Neuronal stem cell (in vitro differentiated cells): ENCODE results near the gene BAZ2B.

ENCODE experiments used
- DNase-seq: peaks from one replicate; pipeline ENCODE4 v3.0.0-alpha.2; 2013; ENCODE audit warnings: low spot score
- H2AFZ ChIP-seq: one replicate; pipeline ENCODE4 v1.6.1; 2013; ENCODE audit warnings: mild to moderate bottlenecking, low read length, inconsistent platforms
- H2AK5ac ChIP-seq: 2 replicates; pipeline ENCODE4 v1.6.1; 2013; ENCODE audit warnings: low read depth, mild to moderate bottlenecking, inconsistent platforms, low read length, moderate library complexity, mixed read lengths
- H2BK120ac ChIP-seq: 2 replicates; pipeline ENCODE4 v1.6.1; 2013; ENCODE audit warnings: low read depth, mild to moderate bottlenecking, inconsistent platforms, low read length, moderate library complexity, mixed read lengths
- H2BK12ac ChIP-seq: one replicate; pipeline ENCODE4 v1.6.1; 2013; ENCODE audit warnings: low read length, inconsistent platforms
- H2BK15ac ChIP-seq: 2 replicates; pipeline ENCODE4 v1.6.1; 2013; ENCODE audit warnings: mild to moderate bottlenecking, low read length, inconsistent platforms, mixed read lengths
- H2BK5ac ChIP-seq: one replicate; pipeline ENCODE4 v1.6.1; 2013; ENCODE audit warnings: inconsistent platforms, mild to moderate bottlenecking, low read length, moderate library complexity
- H3K14ac ChIP-seq: one replicate; pipeline ENCODE4 v1.6.1; 2013; ENCODE audit warnings: low read length, inconsistent platforms
- H3K18ac ChIP-seq: 2 replicates; pipeline ENCODE4 v1.6.1; 2013; ENCODE audit warnings: low read length, inconsistent platforms
- H3K23ac ChIP-seq: 2 replicates; pipeline ENCODE4 v1.6.1; 2013; ENCODE audit warnings: low read depth, mild to moderate bottlenecking, mixed read lengths, low read length, inconsistent platforms; ENCODE audit not compliant: poor library complexity
- H3K27ac ChIP-seq: replicated peaks from 3 replicates; pipeline ENCODE4 v1.5.1; 2013; ENCODE audit warnings: low read length, inconsistent platforms
- H3K27me3 ChIP-seq, 3 experiments: 2 replicates each; pipeline ENCODE4 v1.6.1; 2013; ENCODE audit warnings: low read length in 3 of 3, mild to moderate bottlenecking in 2 of 3, inconsistent platforms in 1 of 3, low read depth in 1 of 3, mixed read lengths in 1 of 3, moderate library complexity in 1 of 3; ENCODE audit not compliant: control insufficient read depth in 3 of 3, insufficient read depth in 3 of 3
- H3K36me3 ChIP-seq, 2 donors: replicated peaks in 1 of 2; 2 replicates each; pipeline ENCODE4 v1.6.1; 2013; ENCODE audit warnings: low read length in 2 of 2; ENCODE audit not compliant: control insufficient read depth in 2 of 2, insufficient read depth in 2 of 2
- H3K4ac ChIP-seq: 2 replicates; pipeline ENCODE4 v1.6.1; 2013; ENCODE audit warnings: inconsistent platforms, mild to moderate bottlenecking, low read length, moderate library complexity
- H3K4me1 ChIP-seq, 2 donors: 1 replicate in 1 of 2; 2 replicates in 1 of 2; pipeline ENCODE4 v1.6.1; 2013; ENCODE audit warnings: low read length in 2 of 2, low read depth in 1 of 2; ENCODE audit not compliant: control insufficient read depth in 2 of 2, insufficient read depth in 1 of 2
- H3K4me2 ChIP-seq: one replicate; pipeline ENCODE4 v1.6.1; 2013; ENCODE audit warnings: mild to moderate bottlenecking, low read length, inconsistent platforms; ENCODE audit not compliant: insufficient read depth, poor library complexity, severe bottlenecking
- H3K4me3 ChIP-seq, 2 donors: 2 replicates each; pipeline ENCODE4 v1.5.1; 2013; ENCODE audit warnings: low read length in 2 of 2, mild to moderate bottlenecking in 2 of 2, inconsistent platforms in 1 of 2, moderate library complexity in 1 of 2
- H3K79me1 ChIP-seq: one replicate; pipeline ENCODE4 v1.6.1; 2013; ENCODE audit warnings: low read depth, mild to moderate bottlenecking, inconsistent platforms, low read length, moderate library complexity
- H3K9ac ChIP-seq: one replicate; pipeline ENCODE4 v1.6.1; 2013; ENCODE audit warnings: mild to moderate bottlenecking, low read depth, low read length, inconsistent platforms; ENCODE audit not compliant: poor library complexity
- H3K9me3 ChIP-seq, 2 donors: replicated peaks in 1 of 2; 2 replicates each; pipeline versions ENCODE3 to v1.6.1; 2013; ENCODE audit warnings: low read length in 2 of 2, mild to moderate bottlenecking in 2 of 2, inconsistent platforms in 1 of 2, low read depth in 1 of 2, mixed read lengths in 1 of 2, moderate library complexity in 1 of 2; ENCODE audit not compliant: control insufficient read depth in 2 of 2, insufficient read depth in 1 of 2
- H4K8ac ChIP-seq: one replicate; pipeline ENCODE4 v1.6.1; 2013; ENCODE audit warnings: low read depth, mild to moderate bottlenecking, inconsistent platforms, low read length, moderate library complexity
- H4K91ac ChIP-seq: one replicate; pipeline ENCODE4 v1.6.1; 2013; ENCODE audit warnings: low read length, low read depth, mild to moderate bottlenecking, inconsistent platforms; ENCODE audit not compliant: poor library complexity
- WGBS, 2 donors: extraction: QIAGEN DNeasy Blood & Tissue Kit; methylation state at CpG; one replicate each; pipeline ENCODE4 v1.1.7; 2013; ENCODE audit warnings: missing lambda C conversion rate in 2 of 2, mixed read lengths in 1 of 2; ENCODE audit not compliant: insufficient read length in 2 of 2, insufficient replicate concordance in 1 of 2; ENCODE audit errors: extremely low coverage in 2 of 2; 5-methylcytosine and 5-hydroxymethylcytosine counted together

The BAZ2B gene

DNA sequence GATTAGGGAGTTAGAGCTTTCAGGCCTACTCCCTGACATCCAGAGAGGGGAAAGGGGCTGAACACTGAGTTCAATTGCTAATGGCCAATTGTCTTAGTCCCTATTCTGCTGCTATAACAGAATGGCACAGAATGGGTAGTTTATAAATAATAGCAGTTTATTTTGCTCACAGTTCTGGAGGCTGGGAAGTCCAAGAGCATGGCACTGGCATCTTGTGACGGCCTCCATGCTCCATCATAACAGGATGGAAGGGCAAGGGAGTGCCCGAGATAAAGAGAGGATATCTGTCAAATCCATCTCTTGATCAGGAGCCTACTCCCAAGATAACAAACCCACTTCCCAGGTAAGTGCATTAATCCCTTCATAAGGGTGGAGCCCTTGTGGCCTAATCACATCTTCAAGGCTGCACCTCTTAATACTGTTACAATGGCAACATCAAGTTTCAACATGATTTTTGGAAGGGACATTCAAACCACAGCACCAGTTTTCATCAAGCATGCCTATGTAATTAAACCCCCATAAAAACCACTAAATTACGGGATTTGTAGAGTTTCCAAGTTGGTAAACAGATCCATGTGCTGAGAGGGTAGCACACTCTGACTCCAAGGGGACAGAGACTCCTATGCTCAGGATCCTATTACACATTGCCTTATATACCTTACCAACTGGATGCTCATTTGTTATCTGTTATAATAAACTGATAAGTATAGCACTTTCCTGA lies 44.6 kb downstream of the BAZ2B start:
- Histone ChIP-seq H2BK12ac (no peak overlapping the region), H2AK5ac (no peak overlapping the region), H3K9me3 (peaks cover 3 to 32% of the 10 kb centered on the region in 2 donors), H3K4me1 (no peaks in the 10 kb centered on the region), H3K4me3 (no peak overlapping the region), H2BK15ac (no peak overlapping the region), H3K27me3 (no peaks in the 10 kb centered on the region), H2BK5ac (no peak overlapping the region), H3K18ac (no peak overlapping the region), H3K79me1 (no peaks in the 10 kb centered on the region), H2AFZ (no peak overlapping the region), H4K8ac (no peak overlapping the region), H3K36me3 (peaks cover 6 to 20% of the 10 kb centered on the region in 2 donors), H2BK120ac (no peak overlapping the region), H3K9ac (no peak overlapping the region), H3K27ac (no peak overlapping the region), H3K4ac (no peak overlapping the region), H3K4me2 (no peak overlapping the region), H3K14ac (no peak overlapping the region), H3K23ac (no peak overlapping the region), H4K91ac (no peak overlapping the region)
- WGBS, 2 donors = no CpG with 5 or more reads among the region's 3 CpGs
- no peak for DNase-seq

GRCh38 chr2:159564081-159564480 lies 52.3 kb downstream of the BAZ2B start:
- H3K14ac ChIP-seq = no peak overlapping the region
- no peak overlapping the region for H3K27ac ChIP-seq
- no peaks in the 10 kb centered on the region for H3K4me1 ChIP-seq
- no peak overlapping the region for H2AFZ ChIP-seq
- H3K79me1 ChIP-seq = no peaks in the 10 kb centered on the region
- H2BK5ac ChIP-seq = no peak overlapping the region
- no peak overlapping the region for H2AK5ac ChIP-seq
- no peaks in the 10 kb centered on the region for H3K9me3 ChIP-seq
- H2BK120ac ChIP-seq = no peak overlapping the region
- no peak overlapping the region for H3K9ac ChIP-seq
- H3K23ac ChIP-seq = no peak overlapping the region
- no peak overlapping the region for H2BK15ac ChIP-seq
- no peak overlapping the region for H3K18ac ChIP-seq
- H3K27me3 ChIP-seq = no peaks in the 10 kb centered on the region
- H3K4me3 ChIP-seq = no peak overlapping the region
- no peak overlapping the region for H4K91ac ChIP-seq
- H3K36me3 ChIP-seq = peaks cover 0 to 24% of the 10 kb centered on the region in 2 donors
- no peak for DNase-seq
- H4K8ac ChIP-seq = no peak overlapping the region
- H3K4ac ChIP-seq = no peak overlapping the region
- H2BK12ac ChIP-seq = no peak overlapping the region
- no peak overlapping the region for H3K4me2 ChIP-seq

DNA sequence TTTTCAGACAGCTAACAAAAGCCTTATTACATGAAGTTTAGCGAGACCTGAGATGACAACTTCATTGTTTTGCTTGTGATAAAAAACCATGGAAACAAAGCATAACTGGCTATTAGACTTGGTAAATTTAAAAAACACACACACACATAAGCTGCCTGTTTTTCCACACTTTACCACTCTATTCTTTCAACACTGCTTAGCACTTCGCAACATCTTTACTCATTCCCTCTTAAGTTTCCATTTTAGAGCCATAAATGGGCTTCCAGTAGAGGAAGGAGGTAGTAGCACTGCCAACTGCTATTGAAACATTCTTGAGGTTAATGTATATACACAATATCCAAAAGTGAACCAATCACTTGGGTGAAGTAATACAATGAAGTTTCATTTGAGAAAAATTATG lies 54.1 kb downstream of the BAZ2B start:
- Histone ChIP-seq H2BK12ac (no peak overlapping the region), H3K18ac (no peak overlapping the region), H3K4me2 (no peak overlapping the region), H2BK120ac (no peak overlapping the region), H2BK5ac (no peak overlapping the region), H3K4ac (no peak overlapping the region), H2BK15ac (no peak overlapping the region), H3K14ac (no peak overlapping the region), H3K4me1 (no peaks in the 10 kb centered on the region), H3K23ac (no peak overlapping the region), H3K36me3 (peaks cover 0 to 17% of the 10 kb centered on the region in 2 donors), H4K8ac (no peak overlapping the region), H2AK5ac (no peak overlapping the region), H3K4me3 (no peak overlapping the region), H3K27ac (no peak overlapping the region), H3K9ac (no peak overlapping the region), H2AFZ (no peak overlapping the region), H3K27me3 (no peaks in the 10 kb centered on the region), H4K91ac (no peak overlapping the region), H3K79me1 (no peaks in the 10 kb centered on the region), H3K9me3 (no peaks in the 10 kb centered on the region)
- DNase-seq = no peak
- WGBS, 2 donors = 100% methylated on average over 1 of the region's 2 CpGs; no CpG with 5 or more reads in 1 of the 2 donors

DNA sequence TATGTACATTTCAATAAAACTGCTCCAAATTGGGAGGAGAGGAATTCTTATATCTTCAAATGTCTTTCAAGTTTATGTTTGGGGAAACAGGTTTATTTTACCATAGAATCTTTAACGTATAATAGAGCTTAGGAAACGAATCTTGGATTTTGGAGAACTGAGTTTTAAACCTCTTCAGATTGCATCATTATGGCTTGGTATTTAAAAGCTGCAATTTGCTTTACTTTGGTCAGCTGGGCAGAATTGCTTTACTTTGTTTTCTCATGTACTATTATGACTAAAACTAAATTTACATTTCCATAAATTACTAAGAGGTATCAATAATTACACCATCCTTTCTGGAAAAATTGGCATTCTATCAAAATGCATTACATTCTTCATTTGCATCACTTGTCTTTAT lies 54.6 kb downstream of the BAZ2B start:
- no peak overlapping the region for H4K8ac ChIP-seq
- H2BK120ac ChIP-seq = no peak overlapping the region
- no peak overlapping the region for H2AFZ ChIP-seq
- no CpG with 5 or more reads among the region's 2 CpGs for WGBS, 2 donors
- no peaks in the 10 kb centered on the region for H3K4me1 ChIP-seq
- no peak overlapping the region for H2AK5ac ChIP-seq
- H3K14ac ChIP-seq = no peak overlapping the region
- no peaks in the 10 kb centered on the region for H3K27me3 ChIP-seq
- no peak overlapping the region for H2BK15ac ChIP-seq
- H3K4ac ChIP-seq = no peak overlapping the region
- no peaks in the 10 kb centered on the region for H3K9me3 ChIP-seq
- DNase-seq = no peak
- H3K23ac ChIP-seq = no peak overlapping the region
- no peak overlapping the region for H3K4me2 ChIP-seq
- H3K18ac ChIP-seq = no peak overlapping the region
- H3K79me1 ChIP-seq = no peaks in the 10 kb centered on the region
- H3K27ac ChIP-seq = no peak overlapping the region
- H2BK12ac ChIP-seq = no peak overlapping the region
- H2BK5ac ChIP-seq = no peak overlapping the region
- no peak overlapping the region for H3K4me3 ChIP-seq
- H4K91ac ChIP-seq = no peak overlapping the region
- no peak overlapping the region for H3K9ac ChIP-seq
- peaks cover 0 to 13% of the 10 kb centered on the region in 2 donors for H3K36me3 ChIP-seq
